Lower lobe of right lung (tissue), 2 donors: ENCODE results near the gene FLT1. TPM values are rescaled to one million over a fixed set of nuclear protein-coding genes. Genes with fewer than 3 reads are reported as not detected.

Experiments
- ATAC-seq, 2 donors: fragments of 200-7000 bp; cut with Tn5 transposase; one replicate each; pipeline ENCODE4 v1.9.1; 2020 to 2022; ENCODE audit warnings: mild to moderate bottlenecking in 2 of 2, moderate library complexity in 2 of 2
- DNase-seq: peaks from one replicate; pipeline ENCODE4 v3.0.0-alpha.2; 2020
- H3K27ac ChIP-seq: fragments of 200-600 bp; one replicate; pipeline ENCODE4 v1.8.0; 2022
- H3K27me3 ChIP-seq: fragments of 200-600 bp; one replicate; pipeline ENCODE4 v1.8.0; 2022; ENCODE audit warnings: low read depth
- H3K36me3 ChIP-seq: fragments of 200-600 bp; one replicate; pipeline ENCODE4 v1.8.0; 2022; ENCODE audit warnings: mild to moderate bottlenecking
- H3K4me1 ChIP-seq: fragments of 200-600 bp; one replicate; pipeline ENCODE4 v1.8.0; 2022
- H3K4me3 ChIP-seq: fragments of 200-600 bp; one replicate; pipeline ENCODE4 v1.8.0; 2022; ENCODE audit warnings: mild to moderate bottlenecking
- H3K9me3 ChIP-seq: fragments of 200-600 bp; one replicate; pipeline ENCODE4 v1.8.0; 2022
- intact Hi-C: fragments of 100-400 bp; cut with DNase I; formaldehyde crosslinking; loops from one replicate; pipeline ENCODE4 v1.11.0; 2022
- total RNA-seq: library from RNA; stranded (reverse); fragmentation: NEBNext Ultra II Directional; extraction: Animal tissue kit (Norgen Biotek cat#: 25700); gene quantifications from one replicate; pipeline ENCODE4 v1.2.1, GENCODE V29; 2021
- TF ChIP-seq, protein P1 (sequence below): fragments of 200-600 bp; IDR thresholded peaks from one replicate; pipeline ENCODE4 v1.8.0; 2022; ENCODE audit warnings: antibody characterized with exemption, mild to moderate bottlenecking
- donor health status: DM: no; HTN: yes; CAD: no; lungs with severe emphysema.

The FLT1 gene
- total RNA-seq, 1 donor from 2014 or later: 41.9 TPM

DNA sequence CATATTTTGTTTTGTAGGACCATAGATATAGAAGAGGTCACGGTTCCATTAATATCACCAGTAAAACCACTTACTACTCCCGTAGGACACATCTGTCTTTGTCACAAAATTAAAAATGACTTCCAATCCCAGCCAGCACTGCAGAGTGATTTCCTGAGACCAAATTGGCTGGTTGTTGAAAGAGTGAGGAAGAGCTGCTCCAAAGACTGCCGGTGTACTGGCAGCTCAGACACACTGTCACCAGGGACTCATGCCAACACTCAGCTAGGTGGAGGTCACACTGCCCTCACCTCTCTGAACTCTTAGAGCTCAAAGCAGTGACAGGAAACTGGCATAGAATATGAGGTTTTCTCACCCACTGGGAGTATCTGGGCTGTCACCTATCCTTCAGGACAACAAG lies 52.1 kb downstream of the FLT1 start:
- intact Hi-C loops: no loop called here
- Histone ChIP-seq H3K4me1 (no peaks in the 10 kb centered on the region), H3K36me3 (peaks cover 3% of the 10 kb centered on the region), H3K4me3 (no peak overlapping the region), H3K27ac (no peak overlapping the region), H3K27me3 (no peaks in the 10 kb centered on the region), H3K9me3 (peaks cover 2% of the 10 kb centered on the region)
- DNase-seq: no peak
- ATAC-seq: no peak
- TF ChIP-seq, protein P1, sequence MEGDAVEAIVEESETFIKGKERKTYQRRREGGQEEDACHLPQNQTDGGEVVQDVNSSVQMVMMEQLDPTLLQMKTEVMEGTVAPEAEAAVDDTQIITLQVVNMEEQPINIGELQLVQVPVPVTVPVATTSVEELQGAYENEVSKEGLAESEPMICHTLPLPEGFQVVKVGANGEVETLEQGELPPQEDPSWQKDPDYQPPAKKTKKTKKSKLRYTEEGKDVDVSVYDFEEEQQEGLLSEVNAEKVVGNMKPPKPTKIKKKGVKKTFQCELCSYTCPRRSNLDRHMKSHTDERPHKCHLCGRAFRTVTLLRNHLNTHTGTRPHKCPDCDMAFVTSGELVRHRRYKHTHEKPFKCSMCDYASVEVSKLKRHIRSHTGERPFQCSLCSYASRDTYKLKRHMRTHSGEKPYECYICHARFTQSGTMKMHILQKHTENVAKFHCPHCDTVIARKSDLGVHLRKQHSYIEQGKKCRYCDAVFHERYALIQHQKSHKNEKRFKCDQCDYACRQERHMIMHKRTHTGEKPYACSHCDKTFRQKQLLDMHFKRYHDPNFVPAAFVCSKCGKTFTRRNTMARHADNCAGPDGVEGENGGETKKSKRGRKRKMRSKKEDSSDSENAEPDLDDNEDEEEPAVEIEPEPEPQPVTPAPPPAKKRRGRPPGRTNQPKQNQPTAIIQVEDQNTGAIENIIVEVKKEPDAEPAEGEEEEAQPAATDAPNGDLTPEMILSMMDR: no peak

DNA sequence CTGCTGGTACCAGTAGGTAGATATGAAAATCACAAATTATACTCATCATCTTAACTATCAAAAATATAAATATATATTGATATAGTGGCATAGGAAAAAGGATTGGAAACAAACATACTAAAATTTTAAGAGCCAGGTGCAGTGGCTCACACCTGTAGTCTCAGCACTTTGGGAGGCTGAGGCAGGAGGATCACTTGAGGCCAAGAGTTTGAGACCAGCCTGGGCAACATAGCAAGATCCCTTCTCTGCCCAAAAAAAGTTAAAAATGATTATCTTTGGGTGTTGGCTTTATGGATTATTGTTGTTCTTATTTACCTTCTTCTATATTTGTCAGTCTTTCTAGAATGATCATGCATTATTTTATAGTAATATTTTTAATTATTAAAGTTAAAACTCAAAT lies 53.4 kb downstream of the FLT1 start:
- ATAC-seq: no peak

DNA sequence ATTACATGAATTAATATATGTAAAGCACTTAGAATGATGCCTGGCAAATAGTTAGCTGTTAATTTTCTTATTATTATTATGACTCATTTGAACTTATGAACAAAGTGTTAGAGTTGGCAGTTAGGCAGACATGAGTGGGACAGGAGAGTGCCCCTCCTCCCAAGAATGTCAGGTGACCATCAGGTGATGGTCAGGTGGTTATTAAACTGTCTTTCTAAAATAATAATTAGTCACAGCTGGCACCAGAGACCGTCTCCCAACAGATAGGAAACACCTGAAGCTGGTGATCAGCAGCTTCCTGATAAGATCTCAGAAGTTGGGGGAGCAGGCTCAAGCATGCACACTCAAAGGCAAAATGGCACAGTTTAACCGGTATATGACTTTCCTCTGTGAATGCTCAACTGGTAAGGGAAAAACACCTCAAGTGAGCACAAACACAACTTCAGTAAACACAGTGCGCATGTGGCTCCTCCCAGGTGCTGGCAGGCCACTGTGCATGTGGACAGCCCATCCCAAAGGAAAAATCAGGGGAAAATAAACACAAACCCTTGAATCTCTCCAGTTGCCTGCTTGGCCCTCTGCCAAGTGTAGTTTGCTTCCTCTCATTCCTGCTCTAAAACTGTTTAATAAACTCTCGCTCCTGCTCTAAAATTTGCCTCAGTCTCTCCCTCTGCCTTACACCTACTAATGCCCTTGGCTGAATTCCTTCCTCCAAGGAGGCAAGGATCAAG lies 54.0 kb downstream of the FLT1 start:
- TF ChIP-seq, protein P1: no peak
- Histone ChIP-seq H3K9me3 (no peaks in the 10 kb centered on the region), H3K4me3 (no peak overlapping the region), H3K36me3 (peaks cover 6% of the 10 kb centered on the region), H3K27ac (no peak overlapping the region), H3K4me1 (no peaks in the 10 kb centered on the region), H3K27me3 (no peaks in the 10 kb centered on the region)
- ATAC-seq (no peak), DNase-seq (no peak)
- intact Hi-C loops: no loop called here

More for the DNA sequence above, 53.4 kb downstream of the FLT1 start:
- TF ChIP-seq, protein P1: no peak
- intact Hi-C loops: no loop called here
- H3K9me3 ChIP-seq: no peaks in the 10 kb centered on the region
- H3K27ac ChIP-seq: no peak overlapping the region
- no peak for DNase-seq
- no peaks in the 10 kb centered on the region for H3K27me3 ChIP-seq
- no peak overlapping the region for H3K4me3 ChIP-seq
- peaks cover 6% of the 10 kb centered on the region for H3K36me3 ChIP-seq
- H3K4me1 ChIP-seq: no peaks in the 10 kb centered on the region

DNA sequence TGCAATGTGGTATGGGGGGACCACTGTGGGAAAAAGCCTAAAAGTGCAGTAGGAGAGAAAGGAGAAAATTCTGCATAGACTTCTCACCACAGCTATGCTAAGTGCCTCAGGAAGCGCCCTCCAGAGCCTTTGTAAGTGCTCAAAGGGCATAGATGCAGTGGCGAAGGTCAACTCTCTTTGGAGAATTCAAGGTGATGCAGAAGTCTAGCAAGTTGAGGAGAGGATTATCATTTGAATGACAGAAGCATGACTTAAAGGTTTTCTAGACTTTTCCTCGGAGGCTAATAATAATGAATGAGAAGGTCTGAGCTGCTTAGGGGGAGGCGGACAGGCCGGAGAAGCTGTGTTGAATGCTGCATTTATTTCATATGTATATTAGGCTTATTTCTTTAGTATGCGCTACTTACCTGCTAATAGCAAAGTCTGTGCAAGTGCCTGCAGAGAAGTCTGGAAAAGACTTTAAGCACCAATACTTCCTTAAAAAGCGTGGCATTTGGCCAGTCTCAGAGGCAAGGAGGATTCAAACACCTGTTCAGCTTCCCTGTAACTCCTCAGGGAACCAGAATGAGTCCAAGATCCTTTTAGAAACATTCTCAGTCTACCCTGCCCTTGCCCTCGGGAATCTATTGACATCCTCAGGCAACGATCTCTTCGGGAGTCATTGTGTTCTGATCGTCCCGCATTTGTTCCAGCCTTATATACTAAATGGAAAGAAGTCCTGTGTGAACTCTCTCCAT lies 56.2 kb downstream of the FLT1 start:
- H3K36me3 ChIP-seq: peaks cover 6% of the 10 kb centered on the region
- no peaks in the 10 kb centered on the region for H3K4me1 ChIP-seq
- DNase-seq (no peak), ATAC-seq (no peak)
- TF ChIP-seq, protein P1: no peak
- H3K27ac ChIP-seq: no peak overlapping the region
- intact Hi-C loops: no loop called here
- H3K9me3 ChIP-seq: no peaks in the 10 kb centered on the region
- H3K4me3 ChIP-seq: no peak overlapping the region
- no peaks in the 10 kb centered on the region for H3K27me3 ChIP-seq

DNA sequence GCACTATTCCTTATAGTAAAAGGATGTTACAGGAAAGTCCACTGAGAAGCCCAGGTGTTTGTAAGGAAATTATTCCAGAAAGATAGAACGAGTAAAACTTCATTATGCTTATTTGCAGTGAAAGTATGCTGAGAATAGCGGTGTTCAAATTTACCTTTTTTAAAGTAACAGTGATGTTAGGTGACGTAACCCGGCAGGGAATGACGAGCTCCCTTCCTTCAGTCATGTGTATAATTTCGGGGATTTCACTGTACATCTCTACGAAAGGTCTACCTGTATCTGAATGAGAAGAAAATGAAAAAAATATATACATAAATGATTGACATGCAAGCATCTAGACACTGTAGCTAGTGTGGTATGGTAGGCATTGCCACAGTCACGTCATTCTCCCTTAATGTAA lies 56.9 kb downstream of the FLT1 start:
- H3K4me3 ChIP-seq: no peak overlapping the region
- H3K9me3 ChIP-seq: no peaks in the 10 kb centered on the region
- intact Hi-C loops: no loop called here
- TF ChIP-seq, protein P1: no peak
- peaks cover 6% of the 10 kb centered on the region for H3K36me3 ChIP-seq
- no peak overlapping the region for H3K27ac ChIP-seq
- no peaks in the 10 kb centered on the region for H3K4me1 ChIP-seq
- ATAC-seq (no peak), DNase-seq (no peak)
- no peaks in the 10 kb centered on the region for H3K27me3 ChIP-seq
